D341Med (cell line): ENCODE measurements around the gene CLOCK.

ENCODE experiments used
- DNase-seq: peaks from one replicate; pipeline ENCODE4 v3.0.0; 2012; ENCODE audit warnings: low spot score

Gene CLOCK

DNA sequence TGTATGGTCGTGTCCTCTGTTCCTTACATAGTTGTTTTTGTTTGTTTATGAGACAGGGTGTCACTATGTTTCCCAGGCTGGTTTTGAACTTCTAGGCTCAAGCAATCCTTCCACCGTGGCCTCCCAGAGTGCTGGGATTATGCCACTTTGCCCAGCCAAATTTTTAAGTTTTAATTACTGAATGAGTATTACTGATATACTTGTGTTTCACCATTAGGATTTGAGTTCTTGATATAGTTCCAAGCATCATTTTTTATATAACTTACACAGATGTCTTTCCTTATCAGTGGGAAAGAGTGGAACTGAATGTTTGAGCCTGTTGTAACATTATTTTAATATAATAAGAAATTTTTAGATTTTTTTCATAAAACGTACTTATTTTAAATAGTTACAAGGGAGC is 130.5 kb downstream of the CLOCK start:
- no peak for DNase-seq

DNA sequence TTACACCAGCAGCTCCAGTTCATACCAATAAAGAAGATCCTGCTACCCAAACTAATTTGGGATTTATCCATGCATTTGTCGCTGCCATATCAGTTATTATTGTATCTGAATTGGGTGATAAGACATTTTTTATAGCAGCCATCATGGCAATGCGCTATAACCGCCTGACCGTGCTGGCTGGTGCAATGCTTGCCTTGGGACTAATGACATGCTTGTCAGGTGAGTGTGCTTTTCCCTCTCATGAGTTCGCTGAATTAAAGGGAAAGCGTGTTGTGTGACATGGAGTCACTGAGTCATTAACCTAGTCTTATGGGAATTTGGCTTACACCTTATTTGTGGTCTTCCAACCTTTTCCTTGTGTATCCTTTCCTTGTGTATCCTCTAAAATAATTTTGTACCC is 135.1 kb downstream of the CLOCK start:
- DNase-seq: no peak

DNA sequence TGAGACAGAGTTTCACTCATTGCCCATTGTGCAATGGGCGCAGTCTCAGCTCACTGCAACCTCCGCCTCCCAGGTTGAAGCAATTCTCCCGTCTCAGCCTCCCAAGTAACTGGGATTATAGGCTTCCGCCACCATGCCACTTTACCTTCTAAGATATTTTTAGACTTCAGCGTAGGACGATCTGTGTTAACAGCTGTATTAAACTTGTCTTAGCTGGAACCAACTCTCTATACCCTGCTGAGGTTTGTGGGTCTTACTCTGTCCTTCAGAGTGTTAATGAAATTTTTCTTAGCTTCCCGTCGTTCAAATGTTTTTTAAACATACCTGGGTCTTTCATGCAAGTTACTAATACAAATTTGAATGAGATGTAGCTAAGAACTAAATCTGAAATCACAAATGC is 136.3 kb downstream of the CLOCK start:
- no peak for DNase-seq

DNA sequence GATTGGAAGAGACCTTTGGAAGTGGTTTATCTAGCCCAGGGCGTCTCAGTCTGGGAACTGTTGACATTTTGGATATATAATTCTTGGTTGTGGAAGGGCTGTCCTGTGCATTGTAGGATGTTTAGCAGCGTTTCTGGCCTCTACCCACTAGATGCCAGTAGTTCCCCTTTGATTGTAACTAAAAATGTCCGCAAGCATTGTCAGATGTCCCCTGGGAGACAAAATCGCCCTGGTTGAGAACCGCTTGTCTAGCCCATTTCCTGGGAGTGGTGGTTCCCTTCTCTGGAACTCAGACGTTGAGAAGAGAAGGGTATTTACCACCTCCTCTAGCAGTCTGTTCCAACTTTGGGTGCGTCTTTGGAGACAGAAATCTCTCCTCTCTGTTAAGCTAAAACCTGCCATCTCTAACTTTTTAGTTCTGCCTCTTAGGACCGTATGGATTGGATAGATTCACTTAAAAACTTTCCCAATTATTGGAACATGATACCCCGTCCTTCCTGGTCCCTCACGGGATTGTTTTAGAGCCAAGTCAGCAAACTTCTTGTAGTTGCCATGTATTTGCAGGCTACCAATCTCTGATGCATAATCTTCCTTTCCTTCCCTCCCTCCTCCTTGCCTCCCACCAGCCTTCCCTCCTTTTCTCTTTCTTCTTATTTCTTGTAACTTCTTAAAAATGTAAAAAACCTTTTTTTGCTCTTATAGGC is 137.1 kb downstream of the CLOCK start:
- DNase-seq: peak; percentile 52

DNA sequence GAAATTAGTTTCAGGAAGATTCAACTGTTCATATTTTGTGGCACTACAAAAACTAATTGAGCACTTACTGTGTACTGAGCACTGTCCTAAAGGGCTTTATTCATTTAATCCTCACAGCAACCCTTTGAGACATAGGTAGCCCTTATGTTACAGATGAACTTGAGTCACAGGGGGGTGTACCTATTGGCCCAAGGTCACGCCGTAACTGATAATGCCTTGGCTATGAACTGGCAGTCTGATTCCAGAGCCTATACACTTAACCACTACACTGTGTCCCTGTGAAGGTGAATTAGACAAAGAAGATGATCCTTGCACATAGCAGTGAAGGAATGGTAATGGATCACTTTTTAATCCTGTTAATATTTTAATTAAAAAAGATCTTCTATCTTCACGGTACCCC is 138.9 kb downstream of the CLOCK start:
- DNase-seq: no peak

DNA sequence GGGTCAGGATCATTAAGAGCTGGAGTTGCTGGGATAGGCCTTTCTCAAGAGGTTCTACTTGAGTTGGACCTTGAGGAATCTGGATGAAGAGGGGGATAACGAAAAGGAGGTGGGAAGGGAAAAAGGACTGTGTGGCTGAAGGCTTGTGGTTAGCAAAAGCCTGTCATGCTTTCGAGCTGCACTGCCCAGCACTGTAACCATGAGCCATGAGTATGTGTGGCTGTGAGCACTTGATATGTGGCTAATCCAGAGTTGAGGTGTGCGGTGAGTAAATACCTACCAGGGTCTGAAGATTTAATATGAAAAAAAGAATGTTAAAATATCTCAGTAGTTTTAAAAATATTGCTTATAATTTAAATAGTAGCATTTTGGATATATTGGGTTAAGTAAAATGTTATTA is 139.6 kb downstream of the CLOCK start:
- DNase-seq: no peak

DNA sequence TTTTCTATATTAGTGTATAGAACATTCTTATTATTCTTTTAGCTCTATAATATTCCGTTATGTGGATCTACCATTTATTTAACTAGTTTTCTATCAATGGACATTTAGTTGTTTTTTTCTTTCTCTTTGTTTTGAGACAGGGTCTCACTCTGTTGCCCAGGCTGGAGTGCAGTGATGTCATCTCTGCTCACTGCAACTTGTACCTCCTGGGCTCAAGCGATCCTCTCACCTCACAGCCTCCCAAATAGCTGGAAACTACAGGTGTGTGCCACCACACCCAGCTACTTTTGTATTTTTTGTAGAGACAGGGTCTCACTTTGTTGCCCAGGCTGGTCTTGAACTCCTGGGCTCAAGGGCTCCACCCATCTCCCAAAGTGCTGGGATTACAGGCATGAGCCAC is 140.2 kb downstream of the CLOCK start:
- no peak for DNase-seq

DNA sequence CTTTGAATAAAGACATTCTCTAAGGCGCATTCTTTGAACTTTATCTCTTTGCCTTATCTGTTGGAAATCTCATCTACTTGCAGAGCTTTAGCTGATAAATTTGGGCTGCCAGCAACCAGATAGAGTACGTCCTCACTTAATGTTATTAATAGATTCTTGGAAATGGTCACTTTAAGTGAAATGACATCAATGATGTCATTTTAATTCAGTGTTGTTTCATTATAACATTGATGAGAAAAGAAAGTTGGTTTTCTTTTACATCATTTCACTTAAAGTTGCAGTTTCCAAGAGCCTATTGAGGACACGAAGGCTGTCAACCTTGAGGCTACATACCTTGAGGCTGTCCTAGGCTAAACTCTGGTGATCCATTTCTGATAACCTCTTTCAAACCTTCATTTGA is 141.6 kb downstream of the CLOCK start:
- no peak for DNase-seq

DNA sequence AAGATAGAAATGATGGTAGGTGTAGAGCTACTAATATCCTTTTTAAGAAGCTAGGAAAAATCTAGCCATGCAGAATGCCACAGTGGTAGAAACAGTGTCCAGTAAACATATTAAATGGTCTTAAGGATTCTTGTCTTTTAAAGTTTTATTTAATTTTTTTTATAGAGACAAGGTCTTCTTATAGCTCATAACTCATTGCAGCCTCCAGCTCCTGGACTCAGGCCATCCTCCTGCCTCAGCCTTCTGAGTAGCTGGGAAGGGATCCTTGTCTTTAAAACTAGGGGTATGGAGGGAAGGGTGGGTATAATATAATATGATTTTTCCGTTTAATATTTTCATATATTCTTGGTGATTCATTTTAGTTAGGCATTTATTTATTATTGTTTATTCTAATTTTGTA is 147.1 kb downstream of the CLOCK start:
- no peak for DNase-seq

DNA sequence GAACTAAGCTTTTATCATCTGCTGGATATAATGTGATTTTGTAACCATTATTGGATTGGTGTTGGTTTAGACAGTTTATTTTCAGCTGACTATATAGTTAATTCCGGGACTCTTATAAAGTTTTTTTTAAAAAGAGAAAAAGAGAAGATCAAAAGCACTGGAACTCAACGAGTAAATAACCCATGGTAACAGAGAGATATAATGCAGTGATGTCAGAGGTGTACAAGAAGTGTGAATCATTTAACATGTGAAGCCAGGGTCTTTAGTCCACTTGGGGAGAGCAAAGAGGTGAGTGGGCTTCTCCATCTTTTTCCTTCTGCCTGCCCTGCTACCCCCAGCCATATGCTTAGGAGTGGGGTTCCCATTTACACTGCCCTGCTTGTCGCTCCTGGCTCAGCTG is 147.7 kb downstream of the CLOCK start:
- no peak for DNase-seq

DNA sequence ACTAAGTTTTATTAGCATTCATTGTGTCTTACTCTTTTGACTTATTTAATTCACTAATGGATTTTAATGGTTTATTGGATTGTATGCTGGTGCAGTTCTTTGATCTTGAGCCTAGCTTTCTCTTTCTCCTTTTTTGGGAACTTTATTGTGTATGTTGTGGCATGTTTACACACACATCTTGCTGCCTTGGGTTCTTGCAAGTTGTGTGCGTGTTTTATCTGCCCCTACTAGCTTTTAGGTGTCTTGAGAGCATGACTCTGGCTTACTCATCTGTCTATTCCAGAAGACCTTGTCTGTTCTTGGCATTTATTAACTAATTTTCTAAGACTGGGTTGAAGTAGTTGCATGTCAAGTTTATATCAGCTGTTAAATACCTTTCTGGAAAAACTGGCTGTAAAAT is 148.2 kb downstream of the CLOCK start:
- no peak for DNase-seq

DNA sequence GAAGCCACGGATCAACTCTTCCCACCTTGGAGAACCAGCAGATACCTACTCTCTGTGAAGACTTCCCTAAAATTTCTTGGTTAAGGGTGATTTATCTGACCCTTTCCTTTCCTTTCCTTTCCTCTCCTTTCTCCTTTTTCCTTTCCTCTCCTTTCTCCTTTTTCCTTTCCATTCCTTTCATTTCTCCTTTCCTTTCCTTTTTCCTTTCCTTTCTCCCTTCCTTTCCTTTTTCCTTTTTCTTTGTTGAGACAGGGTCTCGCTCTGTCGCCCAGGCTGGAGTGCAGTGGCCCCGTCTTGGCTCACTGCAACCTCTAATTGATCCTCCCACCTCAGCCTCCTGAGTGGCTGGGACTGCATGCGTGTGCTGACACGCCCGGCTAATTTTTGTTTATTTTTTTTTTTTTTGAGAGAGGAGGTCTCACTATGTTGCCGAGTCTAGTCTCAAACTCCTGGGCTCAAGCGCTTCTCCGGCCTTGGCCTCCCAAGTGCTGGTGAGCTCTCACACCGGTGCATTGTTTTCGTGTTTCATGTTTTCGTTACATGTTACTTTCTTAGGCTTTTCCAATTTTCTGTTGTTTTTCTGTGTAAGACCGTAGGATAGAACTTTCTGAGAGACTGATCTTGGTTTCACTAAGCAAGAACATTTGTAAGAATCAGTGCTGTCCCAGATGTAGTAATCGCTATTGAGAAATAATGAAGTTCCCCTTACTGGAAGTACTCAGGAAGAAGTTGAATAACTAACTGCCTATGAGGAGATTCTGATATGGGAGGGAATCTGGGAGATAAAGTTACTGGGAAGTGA is 149.0 kb downstream of the CLOCK start:
- DNase-seq: no peak

DNA sequence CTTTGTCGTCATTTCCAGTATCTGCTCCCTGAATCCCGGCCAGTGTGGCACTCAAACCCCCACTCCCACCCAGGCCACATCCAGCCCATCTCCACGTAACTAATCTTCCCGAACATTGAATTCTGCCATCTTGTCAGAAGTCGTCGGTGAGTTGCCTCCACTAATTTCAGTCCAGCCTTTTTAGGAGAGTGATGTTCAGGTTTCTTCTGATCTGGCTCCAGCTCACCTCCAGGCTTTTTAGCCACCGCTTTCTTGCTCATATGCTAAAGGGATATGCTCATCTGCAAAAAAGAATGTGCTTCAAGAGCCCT is 149.6 kb downstream of the CLOCK start:
- DNase-seq: peak; percentile 44

DNA sequence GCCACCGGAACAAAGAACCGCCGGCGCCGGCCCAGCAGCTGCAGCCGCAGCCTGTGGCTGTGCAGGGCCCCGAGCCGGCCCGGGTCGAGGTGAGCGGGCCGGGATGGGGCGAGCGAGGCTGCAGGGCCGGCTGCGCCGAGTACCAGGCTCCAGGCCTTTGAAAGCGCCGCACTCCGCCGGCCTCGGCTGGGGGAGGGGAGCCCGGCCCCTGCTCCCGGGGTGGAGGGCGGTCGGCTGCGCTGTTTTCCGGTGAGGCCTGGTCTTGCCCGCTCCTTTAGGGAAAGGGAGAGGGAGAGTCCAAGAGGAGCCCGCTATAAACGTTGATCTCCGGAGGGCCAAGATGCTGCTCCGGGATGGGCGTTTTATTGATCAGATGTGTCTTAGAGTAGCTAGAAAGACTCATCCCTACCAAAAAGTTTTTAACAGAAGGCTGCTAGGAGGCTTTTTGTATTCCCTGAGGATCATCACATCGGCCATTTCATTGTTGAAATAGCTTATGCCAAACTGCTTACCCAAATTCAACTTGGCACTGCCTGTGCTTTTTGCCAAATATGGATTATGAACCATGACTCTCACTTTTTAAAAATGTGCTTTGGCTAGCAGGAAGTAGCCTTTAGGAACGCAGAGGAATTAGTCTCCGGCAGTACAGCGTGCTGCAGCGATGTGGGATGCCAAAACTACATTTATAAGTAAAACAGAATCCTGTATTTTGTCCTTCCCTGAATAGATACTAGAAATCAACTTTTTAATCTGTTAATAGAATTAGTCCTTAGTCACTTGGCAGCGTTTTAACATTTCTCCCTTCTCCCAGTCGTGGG is 150.2 kb downstream of the CLOCK start:
- DNase-seq: peak; percentile 74

DNA sequence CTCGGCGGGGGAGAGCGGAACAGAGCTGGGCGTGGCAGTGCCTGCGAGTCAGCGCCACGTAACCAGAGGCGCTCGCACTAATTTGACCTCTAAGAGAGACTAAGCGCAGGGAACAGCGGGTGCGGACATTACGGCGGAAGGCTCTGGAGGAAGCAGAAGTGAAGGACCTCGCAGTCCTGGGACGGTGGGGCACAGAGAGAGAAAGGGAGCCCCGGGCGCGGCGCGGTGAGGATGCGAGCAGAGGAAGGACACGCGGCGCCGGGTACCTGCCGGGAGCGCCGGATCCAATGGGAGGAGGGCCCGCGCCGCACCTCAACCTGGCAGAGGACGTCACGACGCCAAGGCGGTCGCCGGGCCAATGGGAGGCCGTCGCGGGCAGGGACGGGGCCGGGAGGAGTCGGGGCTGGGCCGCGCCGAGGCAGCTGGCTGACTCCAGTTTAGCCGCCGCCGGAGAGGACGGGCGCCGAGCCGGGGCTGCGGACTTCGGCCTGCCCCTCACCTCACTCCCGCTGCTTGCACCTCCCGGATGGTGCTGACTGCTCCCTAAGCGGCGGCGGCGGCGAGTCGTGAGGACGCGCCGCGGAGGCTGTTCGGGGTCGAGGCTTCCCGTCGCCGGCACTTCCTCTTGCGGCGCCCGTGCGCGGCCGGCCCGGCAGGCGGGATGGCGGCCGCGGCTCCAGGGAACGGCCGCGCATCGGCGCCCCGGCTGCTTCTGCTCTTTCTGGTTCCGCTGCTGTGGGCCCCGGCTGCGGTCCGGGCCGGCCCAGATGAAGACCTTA is 151.0 kb downstream of the CLOCK start, which contains the start of gene TMEM165:
Gene TMEM165, plus strand, starts transcription at position 429 of the 779 bp plus-strand sequence. Its CDS starts 233 bp downstream, at position 662.
- DNase-seq: peak; percentile 97

DNA sequence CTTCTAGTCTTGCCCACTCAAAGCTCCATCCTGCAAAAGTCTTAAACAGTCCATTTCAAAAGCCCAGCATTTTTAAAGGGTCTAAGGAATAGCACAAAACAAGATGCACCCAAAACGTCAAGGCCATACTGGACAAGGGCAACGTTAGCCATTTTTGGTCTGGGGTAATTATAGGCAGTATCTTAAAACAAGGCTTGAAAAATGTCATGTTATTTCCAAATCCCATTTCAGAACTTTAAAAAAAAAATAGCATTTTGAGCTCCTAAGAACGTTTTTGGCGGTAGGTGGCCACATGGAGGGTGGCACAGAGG is 151.5 kb downstream of the CLOCK start:
- no peak for DNase-seq

DNA sequence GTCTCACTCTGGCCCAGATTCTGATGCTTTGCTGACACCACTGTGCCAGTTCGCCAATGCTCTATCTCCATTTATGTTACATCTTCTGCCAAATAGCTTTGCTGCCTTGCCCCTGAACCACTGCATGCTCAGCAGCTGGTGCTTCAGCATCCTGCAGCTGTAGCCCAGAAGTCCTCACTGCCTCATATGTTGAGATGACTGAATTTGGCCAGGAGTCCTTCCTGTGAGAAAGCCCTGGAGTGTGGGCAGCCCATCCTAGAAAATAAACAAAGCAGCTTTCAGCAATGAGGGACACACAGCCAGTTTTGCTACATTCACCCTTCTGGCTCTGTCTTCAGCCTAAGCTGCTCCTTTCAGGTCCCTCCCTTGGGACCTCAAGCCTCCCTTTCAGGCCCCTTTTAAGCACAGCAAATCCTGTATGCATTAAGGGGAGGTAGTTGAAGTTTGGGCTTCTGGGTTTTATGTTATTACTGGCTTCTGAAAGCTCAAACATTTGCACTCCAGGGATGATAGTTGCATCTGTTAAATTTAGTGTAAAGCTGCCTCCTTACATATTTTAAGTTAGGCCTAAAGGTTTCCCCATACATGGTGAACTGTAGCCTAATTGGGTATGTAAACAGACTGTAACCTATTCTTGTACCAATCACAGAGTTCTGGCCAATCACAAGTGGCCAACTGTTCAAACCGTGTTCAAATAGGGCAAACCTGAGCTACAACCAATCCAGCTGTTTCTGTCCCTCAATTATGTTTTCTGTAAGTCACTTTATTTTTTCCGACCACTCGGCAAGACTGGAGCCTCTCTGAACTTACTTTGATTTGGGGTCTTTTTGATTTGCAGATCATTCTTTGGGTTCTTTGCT is 153.0 kb downstream of the CLOCK start:
- DNase-seq: peak; percentile 55

DNA sequence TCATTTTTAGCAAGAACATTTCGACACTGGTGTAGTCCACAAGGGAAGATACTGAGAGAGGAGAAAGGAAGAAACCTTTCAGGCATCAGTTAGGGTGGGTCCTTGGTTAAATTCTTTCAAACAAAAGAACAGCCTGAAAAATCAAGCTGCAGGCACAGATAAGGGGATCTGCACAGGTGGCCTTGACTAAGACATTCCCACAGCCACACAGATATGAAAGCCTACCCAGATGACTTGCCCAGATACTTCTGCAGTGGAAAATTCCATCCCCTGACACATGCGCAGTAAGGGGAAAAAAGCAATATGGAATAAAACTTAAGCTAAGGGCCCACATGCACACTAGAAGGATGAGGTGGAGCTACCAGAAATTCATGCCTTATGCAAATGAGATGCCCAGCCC is 159.9 kb downstream of the CLOCK start:
- no peak for DNase-seq

DNA sequence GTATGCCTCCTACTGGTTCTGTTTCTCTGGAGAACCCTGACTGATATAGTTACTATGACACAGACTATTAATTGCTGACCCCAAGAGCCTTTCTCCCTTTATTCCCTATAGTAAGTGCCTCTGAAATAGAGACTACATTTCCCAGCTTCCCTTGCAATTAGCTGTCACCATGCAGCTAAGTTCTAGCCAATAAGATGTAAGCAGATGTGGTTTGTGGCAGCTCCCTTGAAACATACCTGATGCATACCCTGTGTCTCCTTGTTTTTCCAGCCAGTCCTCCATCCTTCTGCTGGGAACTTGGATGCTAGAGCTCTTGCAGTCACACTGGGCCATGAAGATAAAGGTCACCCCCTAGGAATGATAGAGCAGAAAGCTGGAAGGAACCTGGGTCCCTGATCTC is 160.6 kb downstream of the CLOCK start:
- DNase-seq: peak; percentile 52

DNA sequence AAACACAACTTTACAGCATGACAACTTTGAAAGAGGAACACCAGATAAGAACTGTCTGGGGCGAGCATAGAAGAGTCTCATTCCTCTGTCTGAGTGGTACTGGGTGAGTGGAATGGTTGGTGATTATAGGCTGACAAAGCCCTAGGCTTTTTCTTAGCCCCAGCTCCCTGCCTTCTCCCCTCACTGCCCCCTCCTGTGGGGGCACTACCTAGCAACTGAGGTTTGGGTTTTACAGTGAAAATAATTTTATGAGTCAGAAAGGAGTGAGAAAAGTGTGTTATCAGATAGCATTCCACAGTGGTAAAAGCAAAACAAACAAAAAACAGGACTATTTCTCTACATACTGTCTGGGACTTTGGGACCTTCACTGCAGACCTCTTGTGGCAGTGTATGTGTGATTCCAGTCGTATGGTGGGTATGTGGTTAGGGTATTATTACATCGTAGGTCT is 161.5 kb downstream of the CLOCK start:
- DNase-seq: no peak

DNA sequence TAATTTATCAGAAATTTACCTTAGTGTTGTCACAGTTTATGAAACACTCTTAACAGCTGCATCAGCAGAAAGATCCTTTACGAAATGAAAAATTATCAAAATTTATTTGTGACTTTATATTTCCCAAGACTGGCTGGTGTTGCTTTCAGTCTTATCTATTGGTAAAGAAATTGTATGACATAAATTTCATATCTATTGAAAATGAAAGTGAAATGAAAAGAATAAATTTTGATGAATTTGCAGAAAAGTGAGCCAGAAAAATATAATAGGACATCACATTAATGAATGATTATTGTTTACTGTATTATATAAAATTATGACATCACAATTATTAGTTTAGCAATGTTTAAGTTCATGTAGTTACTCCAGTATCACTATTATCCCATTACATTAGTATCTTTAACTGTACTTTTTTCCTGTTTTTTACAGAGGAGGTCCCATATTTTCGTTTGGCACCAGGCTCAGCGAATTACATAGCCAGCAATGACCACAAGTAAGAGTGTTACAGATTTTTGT is 164.2 kb downstream of the CLOCK start:
- no peak for DNase-seq
